Dermis blood vessel endothelial cell (primary cell): ENCODE results near the gene PCDH9. TPM values are rescaled to one million over a fixed set of nuclear protein-coding genes. Genes with fewer than 3 reads are reported as not detected.

Source experiments
- DNase-seq: peaks from one replicate; pipeline ENCODE4 v3.0.0; 2010
- total RNA-seq: library from RNA; depleted of rRNA; stranded (reverse); fragments of >200 nt; gene quantifications from 2 replicates; pipeline ENCODE4 v1.2.3, GENCODE V29; 2014

The PCDH9 gene
- total RNA-seq, 1 donor from 2014 or later, result 0.68 TPM

- no peak for DNase-seq
Measured at GRCh38 chr13:67155898-67156722, 74.0 kb downstream of the PCDH9 start.

- DNase-seq, result no peak
Measured at GRCh38 chr13:67152085-67152484, 78.1 kb downstream of the PCDH9 start.

- no peak for DNase-seq
Measured at GRCh38 chr13:67151652-67152051, 78.5 kb downstream of the PCDH9 start.

- no peak for DNase-seq
Measured at GRCh38 chr13:67150608-67151007, 79.5 kb downstream of the PCDH9 start.

- DNase-seq, result peak; percentile 78
Measured at GRCh38 chr13:67148161-67148571, 82.0 kb downstream of the PCDH9 start.

GRCh38 chr13:67147342-67148133 is 82.6 kb downstream of the PCDH9 start:
- peak; percentile 72 for DNase-seq

GRCh38 chr13:67146523-67147130 is 83.5 kb downstream of the PCDH9 start:
- peak; percentile 23 for DNase-seq

GRCh38 chr13:67145950-67146349 is 84.2 kb downstream of the PCDH9 start:
- DNase-seq, result no peak

GRCh38 chr13:67143544-67144115 is 86.5 kb downstream of the PCDH9 start:
- no peak for DNase-seq

GRCh38 chr13:67140006-67140405 is 90.1 kb downstream of the PCDH9 start:
- no peak for DNase-seq

GRCh38 chr13:67139551-67139950 is 90.6 kb downstream of the PCDH9 start:
- DNase-seq, result no peak

- no peak for DNase-seq
Measured at GRCh38 chr13:67138970-67139369, 91.2 kb downstream of the PCDH9 start.

GRCh38 chr13:67137044-67137735 is 92.9 kb downstream of the PCDH9 start:
- no peak for DNase-seq

- DNase-seq, result no peak
Measured at GRCh38 chr13:67136157-67136556, 94.0 kb downstream of the PCDH9 start.

GRCh38 chr13:67135356-67135755 is 94.8 kb downstream of the PCDH9 start:
- no peak for DNase-seq

GRCh38 chr13:67134417-67135129 is 95.6 kb downstream of the PCDH9 start:
- DNase-seq, result no peak

- no peak for DNase-seq
Measured at GRCh38 chr13:67133476-67133875, 96.7 kb downstream of the PCDH9 start.

GRCh38 chr13:67131393-67131792 is 98.7 kb downstream of the PCDH9 start:
- no peak for DNase-seq

- DNase-seq, result no peak
Measured at GRCh38 chr13:67130444-67130843, 99.7 kb downstream of the PCDH9 start.

GRCh38 chr13:67128136-67128535 is 102.0 kb downstream of the PCDH9 start:
- DNase-seq, result no peak

- DNase-seq, result no peak
Measured at GRCh38 chr13:67125681-67126080, 104.5 kb downstream of the PCDH9 start.

GRCh38 chr13:67123165-67123564 is 107.0 kb downstream of the PCDH9 start:
- DNase-seq, result peak; percentile 38
